ENCODE measurements around the gene BSG.
"Not testable (repeated sequence)": the region's sequence is repeated elsewhere in the genome, so short reads cannot be mapped to it uniquely, and the experiment has no call there.

Gene BSG

GRCh38 chr19:625257-625656 lies 52.9 kb downstream of the BSG start:
- Histone ChIP-seq H3K36me3 (replicated peaks; ENCODE audit: low read depth, low read length) (peaks cover 36% of the 10 kb centered on the region), H3K27me3 (ENCODE audit: low read depth, low read length) (no peaks in the 10 kb centered on the region), H3K4me2 (ENCODE audit: low read length) (no peak overlapping the region), H4K20me1 (ENCODE audit: insufficient read depth, low read length) (0 out of 2 replicates have a peak, but pooled peaks cover 3% of the 10 kb centered on the region), H2AFZ (ENCODE audit: low read depth, low read length) (no peak overlapping the region), H3K27ac (ENCODE audit: low read length) (no peak overlapping the region), H3K4me3 (ENCODE audit: low read length) (no peak overlapping the region), H3K9me3 (ENCODE audit: insufficient read depth, low read length) (no peaks in the 10 kb centered on the region), H3K9ac (ENCODE audit: low read length) (no peak overlapping the region), H3K79me2 (ENCODE audit: low read length) (peaks cover 25% of the 10 kb centered on the region), H3K4me1 (ENCODE audit: low read length) (no peaks in the 10 kb centered on the region)
- TF ChIP-seq CTCF (IDR thresholded peaks at IDR 0.05; ENCODE audit: low read depth, low read length) = no peak
- TF ChIP-seq EZH2phosphoT487 (IDR thresholded peaks at IDR 0.05; ENCODE audit: low read depth) = no peak

- not testable (repeated sequence) for H3K27me3 ChIP-seq (ENCODE audit: low read depth, low read length); H3K27ac ChIP-seq (ENCODE audit: low read length); H3K9me3 ChIP-seq (ENCODE audit: insufficient read depth, low read length); H3K4me3 ChIP-seq (ENCODE audit: low read length); H3K9ac ChIP-seq (ENCODE audit: low read length); H4K20me1 ChIP-seq (ENCODE audit: insufficient read depth, low read length); H3K4me1 ChIP-seq (ENCODE audit: low read length); H2AFZ ChIP-seq (ENCODE audit: low read depth, low read length); H3K4me2 ChIP-seq (ENCODE audit: low read length)
- Histone ChIP-seq H3K79me2 (ENCODE audit: low read length) (peaks cover 38% of the 10 kb centered on the region), H3K36me3 (replicated peaks; ENCODE audit: low read depth, low read length) (peaks cover 37% of the 10 kb centered on the region)
Measured at GRCh38 chr19:626566-626965, 54.2 kb downstream of the BSG start.

GRCh38 chr19:628168-628567 lies 55.8 kb downstream of the BSG start:
- no peak overlapping the region for H3K27ac ChIP-seq (ENCODE audit: low read length)
- 0 out of 2 replicates have a peak, but pooled peaks cover 3% of the 10 kb centered on the region for H4K20me1 ChIP-seq (ENCODE audit: insufficient read depth, low read length)
- H3K4me1 ChIP-seq (ENCODE audit: low read length) = peaks cover 5% of the 10 kb centered on the region
- no peaks in the 10 kb centered on the region for H3K9me3 ChIP-seq (ENCODE audit: insufficient read depth, low read length)
- H3K79me2 ChIP-seq (ENCODE audit: low read length) = peaks cover 54% of the 10 kb centered on the region
- TF ChIP-seq EZH2phosphoT487 (IDR thresholded peaks at IDR 0.05; ENCODE audit: low read depth) (no peak), CTCF (IDR thresholded peaks at IDR 0.05; ENCODE audit: low read depth, low read length) (peak; percentile 28)
- H2AFZ ChIP-seq (ENCODE audit: low read depth, low read length) = no peak overlapping the region
- peaks cover 30% of the 10 kb centered on the region for H3K36me3 ChIP-seq (replicated peaks; ENCODE audit: low read depth, low read length)
- H3K4me2 ChIP-seq (ENCODE audit: low read length) = no peak overlapping the region
- no peaks in the 10 kb centered on the region for H3K27me3 ChIP-seq (ENCODE audit: low read depth, low read length)
- H3K9ac ChIP-seq (ENCODE audit: low read length) = no peak overlapping the region
- no peak overlapping the region for H3K4me3 ChIP-seq (ENCODE audit: low read length)

GRCh38 chr19:629515-629914 lies 57.1 kb downstream of the BSG start:
- Histone ChIP-seq H3K79me2 (ENCODE audit: low read length) (peaks cover 59% of the 10 kb centered on the region), H3K36me3 (replicated peaks; ENCODE audit: low read depth, low read length) (peaks cover 25% of the 10 kb centered on the region)
- H3K27me3 ChIP-seq (ENCODE audit: low read depth, low read length) = not testable (repeated sequence)

GRCh38 chr19:629961-630714 lies 57.7 kb downstream of the BSG start:
- H3K79me2 ChIP-seq (ENCODE audit: low read length) = peaks cover 59% of the 10 kb centered on the region
- peaks cover 24% of the 10 kb centered on the region for H3K36me3 ChIP-seq (replicated peaks; ENCODE audit: low read depth, low read length)
- H3K9ac ChIP-seq (ENCODE audit: low read length) = no peak overlapping the region
- no peak overlapping the region for H3K4me3 ChIP-seq (ENCODE audit: low read length)
- peaks cover 11% of the 10 kb centered on the region for H3K4me1 ChIP-seq (ENCODE audit: low read length)
- H3K27ac ChIP-seq (ENCODE audit: low read length) = no peak overlapping the region
- H3K4me2 ChIP-seq (ENCODE audit: low read length) = no peak overlapping the region
- H4K20me1 ChIP-seq (ENCODE audit: insufficient read depth, low read length) = 0 out of 2 replicates have a peak, but pooled peaks cover 2% of the 10 kb centered on the region
- no peaks in the 10 kb centered on the region for H3K9me3 ChIP-seq (ENCODE audit: insufficient read depth, low read length)
- no peak for TF ChIP-seq CTCF (IDR thresholded peaks at IDR 0.05; ENCODE audit: low read depth, low read length)
- TF ChIP-seq EZH2phosphoT487 (IDR thresholded peaks at IDR 0.05; ENCODE audit: low read depth) = no peak
- H2AFZ ChIP-seq (ENCODE audit: low read depth, low read length) = no peak overlapping the region
- no peaks in the 10 kb centered on the region for H3K27me3 ChIP-seq (ENCODE audit: low read depth, low read length)

More at GRCh38 chr19:629515-629914, 57.1 kb downstream of the BSG start:
- not testable (repeated sequence) for H3K4me3 ChIP-seq (ENCODE audit: low read length); H4K20me1 ChIP-seq (ENCODE audit: insufficient read depth, low read length); H3K9ac ChIP-seq (ENCODE audit: low read length); H3K27ac ChIP-seq (ENCODE audit: low read length); H3K9me3 ChIP-seq (ENCODE audit: insufficient read depth, low read length); H3K4me2 ChIP-seq (ENCODE audit: low read length); H2AFZ ChIP-seq (ENCODE audit: low read depth, low read length)
- peaks cover 11% of the 10 kb centered on the region for H3K4me1 ChIP-seq (ENCODE audit: low read length)

All from OCI-LY3 (cell line).